HG03159 (cell line): ENCODE measurements around the gene C1orf167.

Experiments used
- ATAC-seq: cut with Tn5 transposase; IDR thresholded peaks from one replicate; pipeline ENCODE4 v1.9.1; 2021; ENCODE audit warnings: mild to moderate bottlenecking, moderate library complexity; ENCODE audit not compliant: unreplicated experiment

C1orf167 gene

DNA sequence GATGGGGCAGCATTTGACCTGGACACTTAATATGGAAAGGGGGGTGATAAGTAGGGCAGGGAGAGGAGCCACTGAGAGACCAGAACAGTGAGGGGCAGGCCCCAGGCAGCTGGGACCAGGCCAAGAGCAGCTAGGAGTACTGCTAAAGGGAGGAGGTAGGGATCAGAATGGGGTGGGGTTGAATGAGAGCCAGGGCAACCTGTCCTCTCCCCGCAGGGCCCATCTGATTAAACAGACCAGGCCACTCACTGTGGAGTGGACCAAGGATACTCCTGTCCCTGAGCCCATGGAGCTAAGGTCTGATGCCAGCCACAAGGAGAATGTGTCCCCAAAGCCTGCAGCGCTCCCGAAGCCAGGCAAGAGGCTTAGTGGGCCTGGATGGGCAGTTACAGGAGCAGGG is 2.1 kb downstream of the C1orf167 start:
- ATAC-seq: no peak

DNA sequence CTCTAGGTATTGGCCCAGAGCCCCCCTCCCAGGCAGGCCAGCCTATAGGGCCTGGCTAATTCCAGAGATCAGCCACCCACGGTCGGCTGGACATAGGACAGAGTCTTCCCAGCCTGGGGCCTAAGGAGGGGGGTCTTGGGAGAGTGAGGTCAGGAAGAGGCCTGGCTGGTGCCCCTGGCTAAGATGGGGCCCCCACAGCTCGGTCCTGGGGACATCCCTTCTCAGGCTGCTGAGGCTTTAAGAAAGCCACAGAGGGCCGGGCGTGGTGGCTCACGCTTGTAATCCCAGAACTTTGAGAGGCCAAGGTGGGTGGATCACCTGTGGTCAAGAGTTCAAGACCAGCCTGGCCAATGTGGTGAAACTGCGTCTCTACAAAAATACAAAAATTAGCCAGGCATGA is 2.5 kb downstream of the C1orf167 start:
- no peak for ATAC-seq

DNA sequence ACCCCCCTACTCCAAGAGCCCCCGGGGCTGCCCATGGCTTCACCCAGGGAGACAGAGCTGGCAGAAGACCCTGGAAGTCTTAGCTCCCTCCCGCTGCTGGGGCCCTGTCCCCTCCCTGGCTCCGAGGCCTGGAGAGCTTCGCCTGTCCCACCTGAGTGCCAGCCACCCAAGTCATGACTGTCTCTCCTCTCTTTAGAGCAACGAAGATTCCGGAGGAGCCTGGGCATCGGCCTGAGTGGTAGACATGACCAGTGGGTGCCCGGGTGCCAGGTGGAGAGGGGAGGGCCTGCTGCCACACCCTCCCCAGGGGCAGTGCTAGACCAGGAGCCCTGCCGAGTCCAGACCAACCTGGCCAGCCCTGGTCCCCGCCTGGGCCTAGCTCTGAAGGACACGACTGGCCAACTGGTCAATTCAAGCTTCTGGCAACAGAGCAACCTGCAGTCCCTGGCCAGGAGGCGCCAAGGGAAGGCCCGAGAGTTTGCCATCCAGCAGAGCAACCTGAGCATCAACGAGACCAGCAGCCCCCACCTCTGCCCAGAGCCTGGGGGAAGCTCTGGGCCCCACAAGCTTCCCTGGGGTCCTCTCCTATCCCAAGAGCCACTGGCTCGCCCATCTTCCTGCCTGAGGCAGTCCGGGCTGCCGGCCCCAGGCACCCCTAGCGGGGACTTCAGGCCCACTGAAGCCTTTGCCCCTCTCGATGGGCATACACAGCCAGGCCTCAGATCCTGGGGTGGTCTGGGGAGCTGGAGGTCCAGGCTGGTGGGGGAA is 3.9 kb downstream of the C1orf167 start:
- ATAC-seq: no peak

DNA sequence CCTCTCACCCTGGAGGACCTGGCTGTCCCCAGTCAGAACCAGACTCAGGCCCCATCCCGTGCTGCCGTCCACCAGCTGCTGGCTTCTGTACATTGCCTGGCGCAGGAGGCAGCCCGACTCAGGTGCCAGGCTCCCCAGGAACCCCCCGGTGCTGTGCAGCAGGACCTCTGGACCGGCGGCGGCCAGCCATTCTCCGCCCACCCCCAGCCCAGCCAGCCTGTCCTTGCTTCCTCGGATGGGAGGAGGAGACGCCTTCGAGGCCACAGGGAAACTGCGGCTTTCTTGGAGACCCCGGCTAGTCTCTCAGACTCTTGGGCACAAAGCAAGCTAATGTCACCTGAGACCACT is 4.4 kb downstream of the C1orf167 start:
- no peak for ATAC-seq

DNA sequence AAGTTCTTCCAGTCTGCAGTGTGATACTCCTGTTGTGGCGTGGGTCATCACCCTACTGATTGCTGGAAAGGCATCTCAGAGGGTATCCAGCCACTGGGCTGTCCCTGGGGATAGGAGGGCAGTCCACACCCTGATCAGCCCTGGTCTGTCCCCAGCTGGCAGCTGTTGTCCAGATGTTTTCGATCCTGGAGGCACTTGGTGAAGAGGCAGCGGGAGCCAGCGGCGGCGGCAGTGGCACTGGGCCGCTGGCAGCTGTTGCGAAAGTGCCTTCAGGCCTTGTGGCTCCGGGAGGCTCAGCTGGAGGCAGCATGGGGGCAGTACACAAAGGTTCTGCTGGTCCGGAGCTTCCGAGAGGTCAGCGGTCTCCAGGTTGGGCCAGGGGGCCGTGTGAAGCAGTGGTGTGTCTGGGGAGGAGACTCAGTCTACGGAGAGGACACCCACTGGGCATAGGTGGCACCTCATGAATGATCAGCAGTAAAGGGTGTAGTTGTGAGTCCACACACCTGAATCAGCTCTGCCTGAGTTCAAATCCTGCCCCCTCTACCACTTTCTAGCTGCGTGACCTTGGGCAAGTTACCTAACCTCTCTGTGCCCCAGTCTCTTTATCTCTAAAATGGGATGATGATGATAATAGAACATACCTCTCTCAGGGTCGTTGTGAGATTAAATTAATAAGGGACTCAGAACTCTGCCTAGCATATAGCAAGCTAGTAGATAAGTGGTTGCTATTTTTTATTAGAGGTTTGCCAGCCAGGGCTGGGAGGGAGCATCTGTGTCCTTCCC is 6.1 kb downstream of the C1orf167 start:
- no peak for ATAC-seq

DNA sequence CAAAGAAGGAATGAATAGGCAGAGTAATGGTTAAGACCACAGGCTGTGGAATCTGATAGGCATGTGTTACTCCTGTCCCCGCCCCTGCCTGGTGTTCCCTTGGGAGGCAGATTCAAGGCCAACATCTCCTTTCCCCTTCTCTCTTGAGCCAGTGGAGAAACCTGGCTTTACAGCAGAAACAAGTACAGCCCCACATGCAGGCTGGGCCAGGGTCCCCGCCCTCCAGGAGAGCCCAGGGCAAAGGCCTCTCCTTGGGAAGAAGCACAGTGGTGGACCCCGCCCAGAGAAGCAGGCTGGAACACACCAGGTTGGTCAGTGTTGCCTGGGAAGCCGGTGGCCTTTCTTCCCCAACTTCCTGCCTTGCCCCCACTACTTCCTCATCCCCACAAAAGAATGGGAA is 6.8 kb downstream of the C1orf167 start:
- ATAC-seq: no peak

DNA sequence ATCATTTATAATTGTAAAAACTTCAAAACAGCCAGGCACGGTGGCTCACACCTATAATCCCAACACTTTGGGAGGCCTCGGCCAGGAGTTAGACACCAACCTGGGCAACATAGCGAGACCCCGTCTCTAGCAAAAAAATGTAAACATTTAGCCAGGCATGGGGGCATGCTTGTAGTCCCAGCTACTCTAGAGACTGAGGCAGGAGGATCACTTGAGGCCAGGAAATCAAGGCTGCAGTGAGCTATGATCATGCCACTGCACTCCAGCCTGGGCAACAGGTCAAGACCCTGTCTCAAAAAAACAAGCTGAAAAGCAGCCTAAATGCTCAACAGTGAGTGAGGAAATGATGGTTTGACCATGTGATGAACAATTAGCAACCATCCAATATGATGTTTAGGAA is 7.3 kb downstream of the C1orf167 start:
- no peak for ATAC-seq

DNA sequence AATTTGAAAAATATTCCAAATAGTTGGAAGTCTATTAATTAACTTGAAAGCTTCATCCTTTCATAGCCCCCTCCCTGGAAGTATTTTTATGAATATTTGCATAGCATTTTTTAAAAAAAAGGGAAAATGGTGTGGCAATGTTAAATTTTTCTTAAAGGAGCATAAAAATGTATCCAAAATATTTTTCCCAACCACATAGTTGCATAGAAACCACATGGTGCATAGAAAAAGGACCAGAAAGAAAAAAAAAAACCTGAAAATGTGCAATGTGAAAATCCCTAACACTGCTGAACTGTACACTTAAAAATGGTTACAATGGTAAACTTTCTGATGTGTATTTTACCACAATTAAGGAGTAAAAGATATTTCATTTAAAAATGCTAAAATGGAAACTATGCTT is 8.0 kb downstream of the C1orf167 start:
- ATAC-seq: no peak

DNA sequence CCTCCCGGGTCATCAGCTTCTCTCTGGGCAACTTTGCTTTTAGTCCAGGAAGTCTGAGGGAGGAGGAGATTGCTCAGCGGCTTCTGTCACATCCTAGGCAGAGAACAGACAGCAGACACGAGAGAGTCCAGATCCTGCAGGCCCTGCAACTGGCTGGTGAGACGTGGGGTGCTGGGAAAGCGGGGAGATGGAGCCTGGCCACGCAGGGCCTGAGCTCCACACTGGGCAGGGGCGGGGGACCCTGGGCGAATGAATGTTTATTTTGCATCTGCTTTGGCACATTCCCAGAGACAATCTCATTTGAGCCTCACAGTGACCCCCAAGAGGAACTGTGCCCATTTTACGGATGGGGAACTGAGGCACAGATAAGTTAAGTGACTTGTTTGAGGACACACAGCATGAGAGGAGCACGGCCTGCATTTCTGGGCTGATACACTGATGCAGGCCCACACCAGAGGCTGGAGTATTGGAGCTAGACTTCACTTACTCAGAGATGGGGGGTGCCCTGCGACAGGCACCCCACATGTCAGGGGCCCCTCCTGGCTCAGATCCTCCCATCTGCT is 9.6 kb downstream of the C1orf167 start:
- ATAC-seq: no peak

DNA sequence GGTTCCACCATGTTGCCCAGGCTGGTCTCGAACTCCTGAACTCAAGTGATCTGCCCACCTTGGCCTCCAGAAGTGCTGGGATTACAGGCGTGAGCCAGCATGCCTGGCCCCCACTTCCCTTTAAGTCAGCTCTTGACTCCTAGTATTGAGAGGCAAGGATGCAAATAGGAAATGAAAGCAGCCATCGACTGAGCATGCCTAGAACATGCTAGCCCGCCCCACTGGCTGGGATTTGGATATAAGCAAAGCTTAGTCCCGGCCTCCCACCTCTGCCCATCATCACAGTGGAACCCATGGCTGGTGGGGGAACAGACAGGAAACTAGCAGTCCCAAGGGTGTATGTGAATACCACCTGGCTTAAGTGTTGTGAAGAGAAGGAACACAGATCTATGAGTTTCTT is 10.5 kb downstream of the C1orf167 start:
- ATAC-seq: no peak

DNA sequence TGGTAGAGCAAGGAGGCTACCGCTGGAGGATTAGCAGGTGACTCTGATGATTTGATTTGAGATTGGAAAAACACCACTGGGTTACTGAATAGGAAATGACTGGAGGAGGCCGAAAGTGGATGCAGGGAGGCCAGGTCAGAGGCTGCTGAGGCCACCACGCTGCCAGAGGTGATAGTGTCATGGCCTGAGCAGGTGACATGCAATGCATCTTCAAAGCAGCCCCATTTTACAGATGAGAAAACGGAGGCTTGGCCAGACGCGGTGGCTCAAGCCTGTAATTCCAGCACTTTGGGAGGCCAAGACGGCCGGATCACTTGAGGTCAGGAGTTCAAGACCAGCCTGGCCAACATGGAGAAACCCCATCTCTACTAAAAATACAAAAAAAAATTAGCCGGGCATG is 12.8 kb downstream of the C1orf167 start:
- ATAC-seq: no peak

DNA sequence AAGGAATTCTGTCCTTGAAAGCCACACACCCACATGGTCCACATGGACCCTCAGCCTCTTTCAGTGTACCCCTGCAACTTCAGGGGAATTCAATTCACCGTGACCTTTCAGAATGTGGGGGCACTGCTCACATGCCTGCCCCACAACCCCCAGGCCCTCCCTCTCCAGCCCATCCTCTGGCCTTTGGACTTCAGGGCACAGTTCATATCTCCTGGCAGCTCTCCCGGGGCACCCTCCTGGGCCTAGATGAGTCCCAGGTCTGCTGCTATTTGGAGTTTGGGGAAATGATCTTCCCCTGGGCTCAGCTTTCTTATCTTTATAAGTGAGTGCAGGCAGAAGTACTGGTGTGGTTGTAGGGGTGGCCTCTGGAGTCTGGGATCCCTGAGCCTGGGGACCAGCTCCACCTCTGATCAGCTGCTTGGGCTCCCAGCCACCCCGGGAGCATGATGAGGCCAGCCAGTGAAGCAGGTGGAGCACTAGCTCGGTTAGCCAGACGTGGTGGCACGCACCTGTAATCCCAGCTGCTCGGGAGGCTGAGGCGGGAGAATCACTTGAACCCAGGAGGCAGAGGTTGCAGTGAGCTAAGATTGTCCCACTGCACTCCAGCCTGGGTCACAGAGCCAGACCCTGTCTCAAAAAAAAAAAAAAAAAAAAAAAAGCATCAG is 15.8 kb downstream of the C1orf167 start:
- no peak for ATAC-seq

DNA sequence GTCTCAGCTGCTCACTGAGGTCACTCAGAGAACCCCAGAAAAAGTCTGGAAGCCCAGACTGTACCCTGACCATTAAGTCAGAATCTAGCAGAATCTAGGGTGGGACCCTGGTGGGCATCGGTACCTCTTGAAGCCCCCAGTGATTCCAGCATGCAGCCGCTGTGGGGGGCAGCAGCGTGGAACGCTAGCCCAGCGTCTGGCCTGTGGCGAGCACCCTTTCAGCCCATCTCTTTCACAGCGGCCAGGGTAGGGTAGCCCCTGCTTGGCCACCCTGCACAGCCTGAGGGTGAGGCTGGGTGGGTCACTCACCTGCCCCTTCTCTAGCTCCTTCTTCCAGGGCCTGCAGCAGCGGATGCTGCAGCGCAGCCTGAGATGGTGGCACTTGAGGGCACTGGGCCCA is 16.3 kb downstream of the C1orf167 start:
- no peak for ATAC-seq

DNA sequence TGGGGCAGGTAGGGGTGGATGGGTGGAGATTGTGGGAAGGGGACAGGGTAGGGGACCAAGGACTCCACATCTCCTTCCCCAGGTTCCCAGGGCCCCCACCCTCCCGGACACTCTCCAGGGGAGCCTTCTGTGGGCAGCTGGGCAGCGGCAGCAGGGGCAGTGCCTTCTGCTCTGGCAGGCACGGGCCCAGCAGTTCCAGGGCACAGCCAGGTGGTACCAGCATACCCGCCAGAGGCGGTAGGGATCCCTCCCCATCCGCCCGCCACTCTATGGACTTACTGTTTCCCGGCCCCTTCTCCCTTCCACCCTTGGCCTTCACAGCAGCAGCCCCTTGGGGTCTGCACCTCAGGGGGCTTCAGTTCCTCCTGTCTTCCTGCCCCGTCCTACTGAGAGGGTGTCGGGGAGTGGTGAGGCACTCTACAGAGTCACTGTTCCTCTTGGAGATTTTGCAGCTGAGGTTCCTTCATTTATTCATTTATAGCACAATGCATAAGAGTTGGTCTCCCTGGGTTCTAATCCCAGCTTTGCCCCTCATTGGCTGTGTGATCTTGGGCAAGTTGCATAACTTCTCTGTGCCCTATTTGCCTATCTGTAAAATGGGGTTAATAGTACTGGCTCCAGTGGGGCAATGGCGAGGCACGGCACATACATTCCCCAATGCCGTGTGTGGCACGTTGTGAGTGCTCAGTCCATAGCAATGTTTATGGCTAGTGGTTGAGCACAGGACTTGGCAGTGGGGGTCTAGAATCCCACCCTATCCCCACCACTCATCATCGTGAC is 17.0 kb downstream of the C1orf167 start:
- ATAC-seq: no peak

DNA sequence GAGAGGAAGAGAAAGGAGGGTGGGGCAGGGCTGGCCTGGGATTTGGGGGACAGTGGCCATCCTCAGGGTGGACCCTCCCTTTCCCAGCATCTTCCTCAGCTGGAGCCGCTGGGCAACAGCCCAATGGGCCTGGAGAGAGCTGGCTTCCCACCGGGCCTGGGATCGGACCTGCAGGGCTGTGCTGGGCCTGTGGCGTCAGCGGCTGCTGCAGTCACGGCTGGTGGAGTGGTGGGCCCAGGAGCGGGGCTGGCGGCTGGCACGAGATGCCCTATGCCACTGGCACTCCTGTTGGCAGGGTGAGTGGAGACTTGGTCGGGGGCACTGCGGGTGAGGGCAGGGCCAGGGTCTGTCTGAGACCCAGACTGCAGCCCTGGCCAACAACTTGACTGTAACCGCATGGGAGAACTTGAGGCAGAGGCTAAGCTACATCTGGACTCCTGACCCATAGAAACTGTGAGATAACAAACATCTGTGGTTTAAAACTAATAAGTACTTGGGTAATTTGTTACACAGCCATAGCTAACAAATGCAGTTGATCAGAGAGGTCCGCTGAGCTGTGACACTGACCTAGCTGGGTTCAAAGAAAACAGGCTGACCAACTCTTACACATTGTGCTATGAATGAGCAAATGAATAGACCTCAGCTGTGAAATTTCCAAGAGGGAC is 17.9 kb downstream of the C1orf167 start:
- ATAC-seq: no peak

DNA sequence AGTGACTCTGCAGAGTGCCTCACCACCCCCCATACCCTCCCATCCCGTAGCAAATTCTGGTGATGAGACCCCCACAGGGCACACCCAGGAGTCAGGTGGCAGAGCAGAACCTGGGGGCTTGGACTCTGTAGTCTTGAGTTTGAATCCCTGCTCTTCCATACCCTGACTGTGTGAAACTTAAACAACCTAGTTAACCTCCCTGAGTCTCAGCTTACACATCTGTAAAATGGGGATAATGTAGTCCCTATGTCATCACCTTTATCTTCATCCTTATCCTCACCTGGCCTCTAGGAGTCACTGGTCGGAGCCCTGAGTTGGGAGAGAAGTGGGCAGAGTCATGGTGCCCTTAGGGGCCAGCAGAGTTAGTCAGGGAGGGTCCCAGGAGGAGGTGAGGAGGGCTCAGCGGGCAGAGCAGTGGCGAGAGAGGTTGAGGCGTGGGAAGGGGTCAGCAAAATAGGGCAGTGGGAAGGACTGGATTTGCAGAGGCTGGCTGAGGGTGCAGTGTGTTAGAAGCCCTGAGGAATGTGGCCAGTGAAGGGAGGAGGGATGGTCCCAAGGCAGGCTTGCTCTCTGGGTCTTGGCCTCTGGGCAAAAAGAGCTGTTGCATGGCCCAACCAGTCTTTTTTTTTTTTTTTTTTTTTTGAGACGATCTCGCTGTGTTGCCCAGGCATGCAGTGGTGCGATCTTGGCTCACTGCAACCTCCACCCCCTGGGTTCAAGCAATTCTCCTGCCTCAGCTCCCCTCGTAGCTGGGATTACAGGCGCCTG is 18.6 kb downstream of the C1orf167 start:
- ATAC-seq: no peak

DNA sequence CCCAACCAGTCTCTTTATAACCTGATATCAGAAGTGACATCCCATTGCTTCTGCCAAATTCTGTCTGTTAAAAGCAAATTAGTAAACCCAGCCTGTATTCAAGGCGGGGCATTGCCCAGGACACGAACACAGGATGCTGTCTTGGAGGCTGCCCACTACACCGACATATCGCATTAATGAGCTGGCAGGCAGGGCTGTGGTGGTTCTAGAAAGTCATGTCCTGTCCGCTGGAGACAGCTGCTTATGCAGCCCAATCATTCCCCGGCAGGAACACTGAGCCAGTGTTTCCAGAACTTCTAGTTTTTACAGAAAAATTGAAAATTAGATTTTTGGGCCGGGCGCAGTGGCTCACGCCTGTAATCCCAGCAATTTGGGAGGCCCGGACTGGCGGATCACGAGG is 19.3 kb downstream of the C1orf167 start:
- no peak for ATAC-seq

DNA sequence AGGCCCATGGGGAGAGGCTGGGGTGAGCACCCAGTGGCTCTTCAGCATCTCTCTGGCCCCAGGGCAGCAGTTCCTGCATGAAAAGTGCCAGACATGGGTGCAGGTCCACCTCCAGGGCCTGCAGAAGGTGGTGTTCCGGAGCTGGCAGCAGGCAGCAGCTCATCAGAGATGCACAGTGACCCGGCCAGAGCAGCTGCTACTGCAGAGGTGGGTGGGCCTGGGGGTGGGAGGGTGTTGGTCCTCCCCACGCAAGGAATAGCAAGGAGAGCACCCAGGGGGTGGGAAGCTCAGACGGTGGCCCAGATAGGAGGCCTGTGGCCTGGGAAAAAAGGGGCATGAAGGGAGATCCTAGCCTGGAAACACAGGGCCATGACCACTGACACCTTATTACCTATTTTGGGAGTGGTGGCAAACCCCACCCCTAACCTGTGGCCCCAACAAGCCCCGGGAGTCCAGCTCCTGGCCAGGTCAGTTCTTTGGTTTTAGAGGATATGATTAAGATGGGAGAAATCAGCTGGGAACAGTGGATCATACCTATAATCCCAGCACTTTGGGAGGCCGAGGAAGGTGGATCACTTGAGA is 20.2 kb downstream of the C1orf167 start:
- ATAC-seq: no peak

DNA sequence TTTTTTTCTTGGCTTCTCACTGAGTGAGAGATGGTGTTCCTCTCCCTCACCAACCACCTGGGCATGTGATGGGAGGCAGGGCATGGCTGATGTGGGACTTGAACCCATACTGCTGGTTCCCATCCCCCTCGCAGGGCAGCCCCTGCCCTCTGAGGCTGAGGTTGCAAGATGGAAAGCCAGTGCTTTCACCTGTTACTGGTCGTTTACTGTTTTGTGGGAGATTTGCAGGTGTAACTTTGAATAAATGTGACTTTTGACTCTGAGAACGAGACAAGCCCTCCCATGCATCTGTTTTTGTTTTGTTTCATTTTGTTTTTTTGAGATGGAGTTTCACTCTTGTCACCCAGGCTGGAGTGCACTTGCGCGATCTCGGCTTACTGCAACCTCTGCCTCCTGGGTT is 21.6 kb downstream of the C1orf167 start:
- no peak for ATAC-seq
